Measurements from ENCODE around the gene ZNF580.

DNA sequence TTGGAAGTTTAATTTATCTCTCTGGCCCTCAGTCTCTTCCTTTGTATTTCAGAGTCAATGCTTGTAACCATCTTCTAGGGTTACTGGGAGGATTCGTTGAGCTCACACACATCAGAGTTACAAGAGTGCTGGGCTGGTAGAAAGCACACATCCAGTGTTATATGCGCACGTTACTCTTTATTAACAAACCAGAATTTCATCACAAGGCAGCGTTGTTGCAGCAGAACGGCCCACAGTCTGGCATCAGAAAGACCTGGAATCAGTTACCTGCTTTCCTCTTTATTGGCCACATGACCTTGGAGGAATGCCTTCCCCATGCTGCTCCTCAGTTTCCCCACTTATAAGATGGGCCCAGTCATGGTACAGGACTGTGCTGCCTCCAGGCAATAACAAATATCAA lies 31.5 kb upstream of the ZNF580 start:
- TF ChIP-seq, protein P1, sequence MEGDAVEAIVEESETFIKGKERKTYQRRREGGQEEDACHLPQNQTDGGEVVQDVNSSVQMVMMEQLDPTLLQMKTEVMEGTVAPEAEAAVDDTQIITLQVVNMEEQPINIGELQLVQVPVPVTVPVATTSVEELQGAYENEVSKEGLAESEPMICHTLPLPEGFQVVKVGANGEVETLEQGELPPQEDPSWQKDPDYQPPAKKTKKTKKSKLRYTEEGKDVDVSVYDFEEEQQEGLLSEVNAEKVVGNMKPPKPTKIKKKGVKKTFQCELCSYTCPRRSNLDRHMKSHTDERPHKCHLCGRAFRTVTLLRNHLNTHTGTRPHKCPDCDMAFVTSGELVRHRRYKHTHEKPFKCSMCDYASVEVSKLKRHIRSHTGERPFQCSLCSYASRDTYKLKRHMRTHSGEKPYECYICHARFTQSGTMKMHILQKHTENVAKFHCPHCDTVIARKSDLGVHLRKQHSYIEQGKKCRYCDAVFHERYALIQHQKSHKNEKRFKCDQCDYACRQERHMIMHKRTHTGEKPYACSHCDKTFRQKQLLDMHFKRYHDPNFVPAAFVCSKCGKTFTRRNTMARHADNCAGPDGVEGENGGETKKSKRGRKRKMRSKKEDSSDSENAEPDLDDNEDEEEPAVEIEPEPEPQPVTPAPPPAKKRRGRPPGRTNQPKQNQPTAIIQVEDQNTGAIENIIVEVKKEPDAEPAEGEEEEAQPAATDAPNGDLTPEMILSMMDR (conservative IDR thresholded peaks at IDR 0.05; ENCODE audit: low read length) = no peak
- TF ChIP-seq EZH2phosphoT487 (IDR thresholded peaks at IDR 0.05; ENCODE audit: borderline replicate concordance, low read depth, low read length) = no peak

All from OCI-LY7 (cell line).